Epithelial cell of esophagus (primary cell): ENCODE results near the gene PLEKHA1.

Experiments
- DNase-seq: peaks from one replicate; pipeline ENCODE4 v3.0.0; 2010; ENCODE audit warnings: low read depth
- H3K4me3 ChIP-seq: 2 replicates; pipeline ENCODE4 v1.5.1; 2011; ENCODE audit warnings: mild to moderate bottlenecking, low read length, control low read depth
- CTCF ChIP-seq: IDR thresholded peaks from 2 replicates; pipeline ENCODE4 v1.5.1; 2011; ENCODE audit warnings: low read depth, mild to moderate bottlenecking, low read length, control low read depth, inconsistent platforms; ENCODE audit not compliant: insufficient read depth; ENCODE audit errors: missing control alignments

Gene PLEKHA1

GRCh38 chr10:122419876-122420623 is 45.5 kb downstream of the PLEKHA1 start:
- peak; percentile 36 for DNase-seq
- H3K4me3 ChIP-seq = no peak overlapping the region
- TF ChIP-seq CTCF = no peak

DNA sequence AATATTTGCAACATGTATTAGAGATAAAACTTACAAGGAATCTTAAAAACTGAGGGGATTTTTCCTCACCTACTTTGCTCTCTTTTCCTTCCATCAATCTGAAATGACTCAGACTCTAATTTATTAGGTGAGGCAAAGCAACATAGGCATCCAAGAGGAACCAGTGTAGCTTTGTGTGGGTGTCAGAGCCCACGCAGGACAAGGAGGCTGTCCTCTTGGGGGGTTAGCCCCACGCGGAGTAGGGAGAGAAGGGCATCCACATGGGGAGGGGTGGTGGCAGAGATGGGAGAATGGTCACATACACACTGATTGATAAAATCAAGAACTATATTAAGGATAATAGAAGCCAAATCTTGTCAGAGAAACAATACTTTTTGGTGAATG is 46.1 kb downstream of the PLEKHA1 start:
- no peak overlapping the region for H3K4me3 ChIP-seq
- no peak for TF ChIP-seq CTCF
- DNase-seq = no peak

DNA sequence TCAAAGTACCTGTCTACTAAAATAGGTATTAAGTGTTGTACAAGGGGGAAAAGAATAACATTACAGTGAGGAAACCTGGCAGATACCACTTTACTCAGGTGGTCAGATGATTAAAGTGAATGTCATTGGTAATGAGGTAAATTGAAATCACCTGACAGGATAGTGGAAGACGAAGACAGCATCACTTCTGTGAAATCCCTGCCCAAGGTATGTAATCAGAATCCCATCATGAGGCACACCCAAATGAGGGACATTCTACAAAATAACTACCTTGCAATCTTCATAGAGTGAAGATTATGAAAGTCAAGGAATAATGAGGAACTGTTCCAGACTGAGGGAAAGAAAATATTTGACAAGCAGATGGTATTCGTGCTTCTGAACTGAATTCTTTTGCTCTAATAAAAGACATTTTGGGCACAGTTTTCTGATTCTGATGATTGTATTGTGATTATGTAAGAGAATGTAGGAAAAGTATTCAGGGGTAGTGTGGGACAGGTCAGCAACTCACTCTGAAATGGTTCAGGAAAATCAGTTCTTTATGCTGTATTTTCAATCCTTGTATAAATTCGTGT is 46.6 kb downstream of the PLEKHA1 start:
- no peak overlapping the region for H3K4me3 ChIP-seq
- DNase-seq = peak; percentile 74
- no peak for TF ChIP-seq CTCF

GRCh38 chr10:122421742-122422141 is 47.2 kb downstream of the PLEKHA1 start:
- H3K4me3 ChIP-seq = no peak overlapping the region
- TF ChIP-seq CTCF = no peak
- DNase-seq = no peak

- TF ChIP-seq CTCF = no peak
Observed at GRCh38 chr10:122422266-122422989, 47.9 kb downstream of the PLEKHA1 start.

DNA sequence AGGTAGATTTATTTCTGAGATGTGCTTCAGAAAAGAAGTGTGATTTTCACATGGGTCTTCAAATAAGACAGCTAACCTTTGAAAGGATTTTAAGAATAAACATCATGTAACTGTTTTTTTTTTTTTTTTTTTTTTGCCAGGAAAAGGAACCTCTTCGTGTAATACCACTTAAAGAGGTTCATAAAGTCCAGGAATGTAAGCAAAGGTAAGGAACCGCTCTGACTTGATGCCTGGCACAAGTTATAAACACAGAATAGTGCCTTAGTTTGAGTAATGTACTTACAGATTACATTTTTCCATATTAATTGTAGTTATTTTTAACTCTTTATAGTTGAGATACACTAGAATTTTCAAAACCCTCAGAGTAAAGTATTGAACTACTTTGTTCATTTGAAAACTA is 49.6 kb downstream of the PLEKHA1 start:
- no peak for TF ChIP-seq CTCF
- no peak for DNase-seq
- no peak overlapping the region for H3K4me3 ChIP-seq

More at GRCh38 chr10:122422266-122422989, 47.9 kb downstream of the PLEKHA1 start:
- DNase-seq = peak; percentile 18
- no peak overlapping the region for H3K4me3 ChIP-seq
